22Rv1 (cell line): ENCODE data around the gene TBC1D22B.

ENCODE experiments used
- ZFX ChIP-seq: fragments of 450-650 bp; IDR thresholded peaks from 2 replicates; pipeline ENCODE4 v1.6.1; 2017; ENCODE audit warnings: antibody characterized with exemption, borderline replicate concordance
- TF ChIP-seq, protein P1 (sequence below): fragments of 450-650 bp; IDR thresholded peaks from 2 replicates; pipeline ENCODE4 v1.5.1; 2017; ENCODE audit warnings: mild to moderate bottlenecking

DNA sequence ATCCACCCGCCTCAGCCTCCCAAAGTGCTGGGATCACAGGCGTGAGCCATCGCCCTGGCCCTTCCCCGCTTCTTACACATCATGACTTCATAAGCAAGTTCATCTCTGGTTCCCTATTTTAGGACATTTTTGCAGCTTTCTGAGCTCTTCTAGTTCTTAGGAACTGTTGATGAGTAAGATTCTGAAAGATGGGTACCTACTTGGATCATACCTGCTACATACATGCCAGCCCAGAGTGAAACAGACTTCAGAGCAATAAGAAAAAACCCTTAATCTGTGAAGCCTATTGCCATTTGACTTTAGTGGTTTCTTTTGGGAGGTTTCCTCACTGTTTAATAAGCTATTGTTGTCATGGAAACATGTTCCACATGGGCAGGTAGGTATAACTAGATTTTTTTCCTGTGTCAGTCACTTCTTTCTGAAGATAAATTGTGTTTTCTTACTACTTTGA lies 28.3 kb downstream of the TBC1D22B start:
- TF ChIP-seq, protein P1, sequence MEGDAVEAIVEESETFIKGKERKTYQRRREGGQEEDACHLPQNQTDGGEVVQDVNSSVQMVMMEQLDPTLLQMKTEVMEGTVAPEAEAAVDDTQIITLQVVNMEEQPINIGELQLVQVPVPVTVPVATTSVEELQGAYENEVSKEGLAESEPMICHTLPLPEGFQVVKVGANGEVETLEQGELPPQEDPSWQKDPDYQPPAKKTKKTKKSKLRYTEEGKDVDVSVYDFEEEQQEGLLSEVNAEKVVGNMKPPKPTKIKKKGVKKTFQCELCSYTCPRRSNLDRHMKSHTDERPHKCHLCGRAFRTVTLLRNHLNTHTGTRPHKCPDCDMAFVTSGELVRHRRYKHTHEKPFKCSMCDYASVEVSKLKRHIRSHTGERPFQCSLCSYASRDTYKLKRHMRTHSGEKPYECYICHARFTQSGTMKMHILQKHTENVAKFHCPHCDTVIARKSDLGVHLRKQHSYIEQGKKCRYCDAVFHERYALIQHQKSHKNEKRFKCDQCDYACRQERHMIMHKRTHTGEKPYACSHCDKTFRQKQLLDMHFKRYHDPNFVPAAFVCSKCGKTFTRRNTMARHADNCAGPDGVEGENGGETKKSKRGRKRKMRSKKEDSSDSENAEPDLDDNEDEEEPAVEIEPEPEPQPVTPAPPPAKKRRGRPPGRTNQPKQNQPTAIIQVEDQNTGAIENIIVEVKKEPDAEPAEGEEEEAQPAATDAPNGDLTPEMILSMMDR: no peak
- TF ChIP-seq ZFX: no peak
